GM10266 (cell line): ENCODE data around the gene EXOC2.

Source experiments
- DNase-seq: peaks from one replicate; pipeline ENCODE4 v3.0.0; 2012; ENCODE audit errors: extremely low spot score
- CTCF ChIP-seq: IDR thresholded peaks from 2 replicates; pipeline ENCODE4 v1.5.1; 2012; ENCODE audit warnings: mild to moderate bottlenecking, low read depth; ENCODE audit not compliant: control insufficient read depth, insufficient read depth; ENCODE audit errors: missing control alignments

EXOC2 gene

GRCh38 chr6:582370-582769 is 110.6 kb downstream of the EXOC2 start:
- no peak for TF ChIP-seq CTCF
- DNase-seq = no peak

- peak; percentile 16 for TF ChIP-seq CTCF
- no peak for DNase-seq
Observed at GRCh38 chr6:579339-579738, 113.6 kb downstream of the EXOC2 start.

GRCh38 chr6:572596-573265 is 120.2 kb downstream of the EXOC2 start:
- no peak for TF ChIP-seq CTCF
- no peak for DNase-seq

- DNase-seq = no peak
- no peak for TF ChIP-seq CTCF
Observed at GRCh38 chr6:571892-572291, 121.0 kb downstream of the EXOC2 start.

- no peak for DNase-seq
- no peak for TF ChIP-seq CTCF
Observed at GRCh38 chr6:570825-571224, 122.1 kb downstream of the EXOC2 start.

- TF ChIP-seq CTCF = no peak
- no peak for DNase-seq
Observed at GRCh38 chr6:568954-569523, 123.9 kb downstream of the EXOC2 start.

GRCh38 chr6:568085-568484 is 124.9 kb downstream of the EXOC2 start:
- DNase-seq = no peak
- no peak for TF ChIP-seq CTCF
